Stimulated activated CD4-positive, alpha-beta T cell treated with anti-CD3 and anti-CD28 coated beads, Interleukin-4, amount 100 ng/mL, for 4 hours (primary cell): ENCODE data around the gene RRN3.
"Not testable (repeated sequence)": the region's sequence is repeated elsewhere in the genome, so short reads cannot be mapped to it uniquely, and the experiment has no call there.

Experiments
- DNase-seq, 2 experiments: peaks; one replicate each; pipeline ENCODE4 v3.0.0-alpha.2; 2020

The RRN3 gene

GRCh38 chr16:15049581-15050180 is 44.4 kb downstream of the RRN3 start:
- no peak for DNase-seq

GRCh38 chr16:15046692-15047376 is 47.2 kb downstream of the RRN3 start:
- no peak for DNase-seq

DNA sequence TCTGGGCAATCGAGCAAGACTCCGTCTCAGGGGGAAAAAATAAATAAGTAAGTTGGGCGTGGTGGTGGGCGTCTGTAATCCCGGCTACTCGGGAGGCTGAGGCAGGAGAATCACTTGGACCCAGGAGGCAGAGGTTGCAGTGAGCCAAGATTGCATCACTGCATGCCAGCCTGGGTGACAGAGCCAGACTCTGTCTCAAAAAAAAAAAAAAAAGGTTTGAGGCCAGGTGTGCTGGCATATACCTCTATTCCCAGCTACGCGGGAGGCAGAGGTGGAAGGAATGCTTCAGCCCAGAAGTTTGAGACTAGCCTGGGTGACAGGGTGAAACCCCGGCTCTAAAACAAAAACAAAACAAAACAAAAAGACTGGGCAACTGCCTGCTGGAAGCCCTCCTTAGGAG is 48.8 kb downstream of the RRN3 start:
- DNase-seq: not testable (repeated sequence)

DNA sequence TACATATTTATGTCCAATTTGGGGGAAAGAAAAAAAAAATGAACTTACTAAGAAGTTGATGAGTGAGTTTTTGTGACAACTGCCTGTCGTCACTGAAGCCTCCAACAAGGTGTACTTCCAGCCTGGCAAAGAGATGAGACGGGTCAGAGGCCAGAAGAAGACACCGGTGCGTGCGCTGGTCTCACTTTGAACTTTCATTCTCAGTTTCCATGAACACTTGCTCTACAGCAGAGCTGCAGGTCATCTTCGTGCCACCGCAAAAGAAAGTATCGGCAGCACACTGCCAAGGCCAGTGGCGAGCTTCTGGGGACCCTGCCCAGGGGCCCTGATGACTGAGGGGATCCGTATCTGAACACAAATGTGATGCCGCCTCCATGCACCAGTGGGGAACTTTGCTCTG is 49.8 kb downstream of the RRN3 start:
- no peak for DNase-seq

DNA sequence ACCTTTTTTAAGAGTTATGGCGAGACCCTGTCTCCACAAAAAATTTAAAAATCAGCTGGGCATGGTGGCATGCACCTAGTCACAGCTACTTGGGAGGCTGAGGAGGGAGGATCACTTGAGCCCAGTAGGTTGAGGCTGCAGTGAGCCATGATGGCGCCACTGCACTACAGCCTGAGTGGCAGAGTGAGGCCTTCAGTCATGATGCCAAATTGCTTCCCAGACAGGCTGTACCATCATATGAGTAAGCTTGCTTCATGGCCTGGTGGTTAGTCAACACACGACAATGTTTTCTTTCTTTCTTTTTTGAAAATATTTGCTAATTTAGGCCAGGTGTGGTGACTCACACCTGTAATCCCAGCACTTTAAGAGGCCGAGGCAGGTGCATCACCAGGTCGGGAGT is 50.7 kb downstream of the RRN3 start:
- DNase-seq: no peak

- no peak for DNase-seq
Observed at GRCh38 chr16:15041271-15042004, 52.6 kb downstream of the RRN3 start.

DNA sequence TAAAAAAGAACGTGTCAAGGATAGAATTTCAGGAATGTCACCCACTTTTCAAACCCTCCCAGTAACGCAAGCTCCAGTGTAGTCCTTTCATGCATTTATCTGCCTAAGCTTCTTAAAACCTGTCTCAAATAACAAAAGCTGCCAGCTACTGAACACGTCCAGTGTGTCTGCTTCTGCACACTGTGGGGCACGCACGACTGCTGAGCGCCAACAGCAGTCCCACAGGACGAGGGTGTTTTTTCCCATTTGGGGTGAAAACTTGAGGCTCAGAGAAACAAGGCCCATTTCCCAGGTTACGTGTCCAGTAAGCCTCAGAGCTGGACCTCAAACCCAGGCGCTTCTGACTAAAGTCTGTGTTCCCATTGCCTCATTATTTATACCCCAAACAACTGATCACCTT is 55.4 kb downstream of the RRN3 start:
- DNase-seq: no peak

- no peak for DNase-seq
Observed at GRCh38 chr16:15037745-15038144, 56.3 kb downstream of the RRN3 start.

DNA sequence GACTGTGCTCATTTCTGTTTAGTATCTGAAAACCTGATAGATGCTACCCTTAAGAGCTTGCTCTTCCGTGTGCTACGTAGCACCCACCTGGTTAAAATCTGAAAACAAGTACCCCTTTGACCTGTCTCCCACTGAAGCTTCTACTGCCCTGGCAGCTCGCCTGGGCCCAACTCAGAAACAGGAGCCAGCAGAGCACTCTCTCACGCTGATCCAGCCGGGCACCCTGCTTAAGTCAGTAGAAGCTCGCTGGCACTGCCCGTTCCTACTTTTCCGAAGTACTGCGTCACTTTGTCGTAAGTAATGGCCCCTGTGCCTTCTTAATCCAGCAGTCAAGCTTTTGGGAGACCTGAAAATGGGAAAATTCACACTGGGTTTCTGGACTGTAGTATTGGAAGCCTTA is 57.1 kb downstream of the RRN3 start:
- no peak for DNase-seq

DNA sequence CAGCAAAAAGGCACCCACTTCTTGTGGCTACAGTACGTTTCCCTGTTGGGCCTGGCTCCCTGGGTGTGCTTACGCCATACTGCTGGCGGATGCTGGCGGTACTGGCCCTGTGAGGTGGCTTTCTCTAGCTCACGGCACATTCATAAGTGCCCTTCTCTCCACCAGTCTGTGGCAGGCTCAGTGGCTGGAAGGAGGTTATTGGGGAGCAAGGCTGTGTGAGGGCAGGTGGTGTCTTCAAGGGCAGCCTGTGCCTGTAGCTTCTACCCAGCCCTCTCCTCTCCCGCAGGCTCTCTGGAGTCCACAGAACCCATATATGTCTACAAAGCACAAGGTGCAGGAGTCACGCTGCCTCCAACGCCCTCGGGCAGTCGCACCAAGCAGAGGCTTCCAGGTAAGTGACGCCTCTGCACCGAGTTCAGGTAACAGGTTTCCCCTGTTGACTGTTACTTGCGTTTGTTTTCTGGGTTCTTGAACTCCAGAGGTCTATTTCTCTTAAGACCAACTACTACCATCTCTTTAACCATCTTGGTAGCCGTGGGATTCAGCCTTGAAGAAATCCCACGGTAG is 58.8 kb downstream of the RRN3 start:
- DNase-seq: no peak

GRCh38 chr16:15034266-15035162 is 59.6 kb downstream of the RRN3 start:
- no peak for DNase-seq

DNA sequence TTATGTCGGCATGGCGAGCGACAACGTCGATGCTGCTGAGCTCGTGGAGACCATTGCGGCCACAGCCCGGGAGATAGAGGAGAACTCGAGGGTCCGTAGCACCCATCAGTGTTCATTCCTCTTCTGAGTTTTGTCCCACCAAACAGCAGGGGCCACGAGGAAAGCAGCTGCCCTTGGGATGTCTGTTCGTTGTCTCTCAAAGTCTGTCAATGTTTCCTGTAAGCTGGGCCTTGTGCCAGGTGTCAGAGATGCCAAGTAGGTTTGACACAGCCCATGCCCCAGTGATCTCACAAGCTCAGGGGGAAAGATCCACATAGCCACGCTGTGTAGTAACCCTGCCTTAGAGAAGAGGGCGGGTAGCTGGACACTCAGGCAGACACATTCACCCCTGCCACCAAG is 60.8 kb downstream of the RRN3 start:
- no peak for DNase-seq

GRCh38 chr16:15032547-15033308 is 61.3 kb downstream of the RRN3 start:
- no peak for DNase-seq

- no peak for DNase-seq
Observed at GRCh38 chr16:15031586-15031985, 62.5 kb downstream of the RRN3 start.

DNA sequence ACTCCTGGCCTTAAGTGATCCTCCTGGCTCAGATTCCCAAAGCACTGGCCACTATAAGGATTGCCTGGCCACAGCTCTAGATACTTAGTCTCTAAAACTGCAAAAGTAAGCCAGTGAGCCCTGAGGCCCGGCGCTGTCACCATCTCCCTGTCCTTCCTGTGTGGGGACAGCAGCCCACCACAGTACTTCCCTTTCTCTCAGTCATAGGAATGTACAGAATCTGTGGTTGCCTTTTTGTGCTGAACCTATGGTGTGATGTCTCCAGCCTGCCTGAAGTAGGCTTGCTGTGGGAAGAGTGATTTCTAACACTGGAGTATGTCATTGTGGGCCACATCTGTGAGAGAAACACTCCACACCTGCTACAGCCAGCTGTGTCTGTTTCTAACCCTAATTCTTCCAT is 62.9 kb downstream of the RRN3 start:
- no peak for DNase-seq

DNA sequence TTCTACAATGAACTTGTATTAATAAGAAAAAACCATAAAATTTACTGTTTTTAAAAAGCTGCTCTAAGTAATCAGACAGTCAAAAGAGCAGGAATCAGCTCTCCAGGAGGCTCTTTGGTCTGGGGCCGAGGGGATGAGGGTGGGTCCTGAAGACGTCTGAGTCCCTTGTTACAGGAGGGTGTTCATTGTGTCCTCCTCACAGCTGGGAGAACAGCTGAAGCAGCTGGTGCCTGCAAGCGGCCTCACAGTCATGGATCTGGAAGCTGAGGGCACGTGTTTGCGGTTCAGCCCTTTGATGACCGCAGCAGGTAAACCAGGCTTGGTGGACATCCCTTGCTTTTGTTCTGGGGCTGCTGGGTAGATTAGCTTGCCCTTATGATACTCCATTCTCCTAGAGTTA is 64.3 kb downstream of the RRN3 start:
- not testable (repeated sequence) for DNase-seq

DNA sequence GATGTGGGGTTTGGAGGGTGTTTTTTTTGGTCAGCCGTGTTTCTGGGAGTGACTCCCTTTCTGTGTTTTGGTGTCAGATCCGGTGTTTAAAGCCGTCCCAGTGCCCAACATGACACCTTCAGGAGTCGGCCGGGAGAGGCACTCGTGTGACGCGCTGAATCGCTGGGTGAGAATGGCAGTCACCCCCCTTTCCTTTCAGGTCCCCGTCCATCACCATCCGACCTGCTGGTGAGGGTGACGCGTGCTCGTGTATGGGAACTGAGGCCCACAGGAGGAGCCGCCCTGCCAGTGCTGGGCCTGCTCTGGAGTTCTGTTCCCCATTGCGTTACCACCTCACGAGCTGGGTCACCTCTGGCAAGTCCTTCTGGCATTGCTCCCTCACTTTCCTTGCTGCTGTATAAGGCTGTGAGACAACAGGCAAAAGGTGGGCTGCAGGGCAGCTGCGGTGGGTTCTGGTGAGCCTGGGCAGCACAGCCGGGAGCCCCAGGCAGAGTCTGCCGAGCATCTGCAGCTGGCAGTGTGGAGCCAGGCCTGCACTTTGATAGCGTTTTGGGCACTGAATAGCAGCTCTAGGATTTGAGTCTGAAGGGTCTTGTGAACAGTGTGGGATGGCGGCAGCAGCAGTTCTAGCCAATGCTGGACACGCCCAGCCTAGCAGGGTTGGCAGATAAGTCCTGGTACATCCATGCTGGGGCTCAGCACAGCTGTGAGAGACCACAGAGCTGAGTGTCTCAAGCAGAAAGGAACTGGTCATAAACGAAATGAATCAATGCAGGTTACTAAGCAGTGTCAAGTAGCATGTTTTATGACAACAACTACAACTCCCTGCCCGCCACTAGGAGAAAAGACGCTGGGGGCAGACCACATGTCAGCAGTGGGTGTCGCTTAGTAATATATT is 65.0 kb downstream of the RRN3 start:
- DNase-seq: not testable (repeated sequence)

- not testable (repeated sequence) for DNase-seq
Observed at GRCh38 chr16:15028345-15028715, 65.7 kb downstream of the RRN3 start.

DNA sequence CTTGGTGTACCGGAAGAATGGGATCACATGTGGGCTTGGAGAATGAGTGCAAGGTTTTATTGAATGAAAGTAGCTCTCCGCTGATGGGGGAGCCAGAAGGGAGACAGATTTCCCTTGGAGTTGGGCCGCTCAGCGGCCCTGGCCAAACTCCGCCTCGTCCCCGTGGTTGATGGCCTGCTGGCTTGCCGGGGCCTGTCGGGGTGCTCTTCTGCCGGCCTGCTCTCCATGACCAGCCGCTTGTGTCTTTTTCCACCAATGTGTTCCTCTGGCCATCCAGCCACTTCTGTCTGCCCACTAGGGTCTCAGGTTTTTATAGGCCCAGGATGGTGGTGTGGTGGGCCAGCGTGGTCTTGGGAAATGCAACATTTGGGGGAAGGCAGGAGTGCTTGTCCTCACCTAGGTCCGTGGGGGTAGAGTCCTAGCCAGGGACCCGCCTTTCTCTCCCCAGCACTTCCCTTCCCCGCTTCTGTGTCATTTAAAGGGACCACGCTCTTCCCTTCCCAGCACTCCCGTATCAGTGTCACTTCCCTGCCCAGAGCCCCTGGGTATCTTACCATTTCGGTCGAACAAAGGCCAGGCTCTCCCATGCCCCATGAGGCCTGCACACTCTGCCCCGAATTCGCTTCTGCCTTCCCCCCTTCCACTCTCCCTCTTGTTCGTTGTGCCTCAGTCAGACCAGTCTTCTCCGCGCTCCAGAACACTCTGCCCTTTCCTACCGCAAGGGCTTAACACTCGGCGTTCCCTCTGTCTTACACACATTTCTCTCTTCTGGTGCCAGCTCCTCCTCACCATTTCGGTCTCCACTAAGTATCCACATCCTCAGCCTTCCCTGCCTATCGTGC is 66.3 kb downstream of the RRN3 start:
- DNase-seq: not testable (repeated sequence)

DNA sequence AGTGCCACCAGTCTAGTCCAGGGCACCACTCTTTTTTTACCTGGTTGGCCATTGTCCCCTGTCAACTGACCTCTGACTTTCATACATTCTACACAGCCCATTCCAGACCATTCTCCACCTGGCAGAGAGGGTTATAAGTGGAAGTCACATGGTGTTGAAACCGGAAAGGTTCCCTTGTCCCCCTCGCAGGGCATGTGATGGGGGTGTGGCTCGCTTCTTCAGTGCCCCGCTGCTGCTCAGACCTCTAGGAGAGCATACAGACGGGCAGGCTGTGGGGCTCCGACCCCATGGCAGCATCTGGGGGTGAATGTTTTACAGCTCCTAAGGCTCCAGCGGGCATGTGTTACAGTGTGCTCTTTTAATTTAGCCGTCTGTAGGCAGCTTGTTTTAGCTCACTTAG is 67.0 kb downstream of the RRN3 start:
- DNase-seq: not testable (repeated sequence)
